Measurements from ENCODE around the gene TMEM202.

GRCh38 chr15:72437650-72438316 is 39.7 kb downstream of the TMEM202 start:
- TF ChIP-seq POLR2A (IDR thresholded peaks at IDR 0.05) (no peak), CTCF (IDR thresholded peaks at IDR 0.05) (no peak)
